ENCODE measurements around the gene ZRANB1.
"Not testable (repeated sequence)": the region's sequence is repeated elsewhere in the genome, so short reads cannot be mapped to it uniquely, and the experiment has no call there.

Gene ZRANB1

DNA sequence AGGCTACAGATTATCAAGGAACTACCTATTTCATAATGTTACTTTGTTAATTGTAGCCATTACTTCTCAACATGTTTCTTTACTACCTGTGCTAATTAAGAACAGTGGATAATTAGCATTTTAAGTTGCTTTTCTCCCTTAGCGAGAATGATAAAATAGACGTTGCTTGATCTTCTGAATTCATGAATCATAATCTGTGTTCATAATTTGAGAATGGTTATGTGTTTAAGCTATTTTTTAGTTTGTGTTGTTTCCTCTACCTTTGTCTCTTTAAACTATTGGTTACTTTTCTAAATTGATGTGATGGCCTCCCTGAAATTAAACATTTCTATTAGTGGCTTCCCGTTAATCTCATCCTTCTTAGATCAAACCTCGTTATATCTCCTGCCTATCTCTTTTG lies at the start of gene ZRANB1:
Gene ZRANB1, plus strand, starts transcription at position 301 of the 400 bp plus-strand sequence. CDS start 371 bp downstream, outside the sequence.
- no peak for DNase-seq

DNA sequence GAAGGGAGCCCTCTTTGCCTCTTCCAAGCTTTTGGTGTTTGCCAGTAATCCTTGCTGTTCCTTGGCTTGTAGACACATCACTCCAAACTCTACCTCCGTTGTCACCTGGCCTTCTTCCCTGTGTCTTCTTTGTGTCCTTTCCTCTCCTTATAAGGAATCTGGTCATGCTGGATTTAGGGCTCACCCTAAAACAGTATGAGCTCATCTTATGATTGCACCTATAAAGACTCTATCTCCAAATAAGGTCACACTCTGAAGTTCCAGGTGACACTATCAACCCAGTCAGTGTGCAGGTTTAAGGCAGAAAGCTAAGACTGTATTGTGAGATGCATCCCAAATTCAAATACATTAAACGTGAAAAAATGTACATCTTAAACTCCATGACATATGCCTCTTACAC lies 49.0 kb upstream of the ZRANB1 start:
- DNase-seq, result no peak

DNA sequence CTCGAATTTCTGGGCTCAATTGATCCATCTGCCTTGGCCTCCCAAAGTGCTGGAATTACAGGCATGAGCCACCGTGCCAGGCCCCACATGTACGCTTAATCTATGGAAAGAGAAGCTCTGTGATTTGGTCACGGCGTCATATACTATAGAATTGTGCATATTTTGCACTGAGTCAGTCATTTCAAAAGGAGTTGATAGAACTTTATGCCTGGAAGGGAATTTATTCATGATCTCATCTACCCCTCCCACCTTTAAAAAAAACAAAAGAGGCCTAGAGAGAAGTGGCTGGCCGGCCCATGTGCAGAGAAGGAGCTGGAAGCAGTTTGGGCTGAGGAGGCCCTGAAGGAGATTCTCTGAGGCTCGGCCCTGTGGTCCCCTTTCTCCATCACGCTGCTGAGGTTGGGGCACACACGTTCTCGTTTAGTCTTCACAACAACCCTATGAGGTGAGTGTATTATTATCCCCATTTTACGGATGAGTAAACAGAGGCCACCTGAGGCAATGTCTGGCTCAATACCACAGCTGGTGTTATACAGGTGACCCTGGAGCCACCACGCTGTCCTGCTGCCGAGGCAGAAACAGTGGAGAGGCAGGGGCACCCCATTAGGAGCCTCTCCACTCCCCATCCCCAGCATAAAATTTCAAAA lies 47.2 kb upstream of the ZRANB1 start:
- DNase-seq, result no peak

DNA sequence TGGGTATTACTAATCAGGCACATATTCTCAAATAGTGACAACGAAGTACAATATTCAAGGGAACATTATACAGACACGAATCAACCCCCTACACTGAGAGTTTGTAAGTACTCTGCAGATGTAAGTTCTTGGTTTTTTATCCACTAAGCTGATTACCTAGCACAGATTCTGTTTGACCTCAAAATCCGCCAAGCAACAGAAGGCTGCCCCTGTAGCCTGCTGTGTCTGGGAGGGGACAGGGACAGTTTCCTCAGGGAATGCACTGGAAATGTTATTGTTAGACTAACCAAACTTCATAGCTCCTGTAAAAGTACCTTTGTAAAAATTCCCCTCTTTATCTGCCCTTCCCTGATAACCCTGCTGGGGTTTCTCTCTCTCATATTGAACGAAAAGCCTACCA lies 45.2 kb upstream of the ZRANB1 start:
- DNase-seq, result no peak

DNA sequence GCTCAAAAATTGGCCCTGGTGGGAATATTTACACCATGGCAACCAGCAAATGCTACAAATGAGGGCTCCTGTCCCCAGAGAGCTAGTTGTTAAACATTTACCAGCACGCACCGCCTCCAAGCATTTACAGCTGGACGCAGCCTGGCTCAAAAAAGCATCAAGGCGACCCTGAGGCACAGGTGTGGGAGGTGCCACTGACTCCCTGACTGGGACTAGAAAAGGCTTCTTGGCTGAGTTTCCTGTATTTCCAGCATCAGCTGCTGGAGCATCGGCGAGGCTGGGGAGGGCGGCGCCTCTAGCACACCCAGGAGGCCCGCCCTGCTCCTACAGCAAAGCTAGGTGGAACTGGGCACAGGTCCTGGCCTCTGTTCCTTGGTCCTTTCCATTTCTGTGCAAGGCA lies 43.5 kb upstream of the ZRANB1 start:
- DNase-seq, result no peak

DNA sequence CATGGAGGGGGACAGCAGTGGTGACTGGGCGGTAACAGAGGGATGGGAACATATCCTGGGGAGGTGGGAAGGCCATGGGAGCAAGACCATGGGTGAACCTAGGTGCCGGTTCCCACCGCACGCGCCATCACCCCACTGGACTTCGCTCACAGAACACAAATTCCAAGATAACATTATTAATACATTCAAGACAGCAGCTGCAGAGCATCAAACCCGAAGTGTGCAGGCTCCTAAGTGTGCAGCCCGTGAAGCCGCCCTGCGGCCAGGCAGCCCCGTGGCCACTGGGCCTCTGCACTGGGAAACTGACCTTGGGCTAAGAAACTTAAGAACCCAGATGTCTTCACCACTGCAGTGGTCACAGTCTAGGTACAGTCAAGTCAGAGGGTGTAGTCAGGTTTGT lies 42.8 kb upstream of the ZRANB1 start:
- no peak for DNase-seq

DNA sequence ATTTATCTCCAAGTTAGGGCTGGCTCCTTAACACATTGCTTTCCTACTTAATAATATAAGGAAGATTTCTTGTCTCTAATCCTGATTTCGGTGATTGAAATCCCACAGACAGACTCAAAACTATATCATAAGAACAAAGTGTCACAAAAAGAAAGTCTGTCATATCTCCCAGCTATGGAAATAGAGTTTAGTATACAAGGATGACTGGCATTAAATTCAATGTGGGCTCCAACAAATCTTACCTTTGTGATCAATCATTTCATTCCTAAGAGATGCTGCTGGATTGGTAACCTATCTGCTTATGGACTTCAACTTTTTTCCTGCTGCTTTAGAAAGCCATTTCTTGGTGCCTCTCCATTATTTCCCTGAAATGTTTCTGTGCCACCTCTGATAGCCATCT lies 39.5 kb upstream of the ZRANB1 start:
- DNase-seq, result no peak

DNA sequence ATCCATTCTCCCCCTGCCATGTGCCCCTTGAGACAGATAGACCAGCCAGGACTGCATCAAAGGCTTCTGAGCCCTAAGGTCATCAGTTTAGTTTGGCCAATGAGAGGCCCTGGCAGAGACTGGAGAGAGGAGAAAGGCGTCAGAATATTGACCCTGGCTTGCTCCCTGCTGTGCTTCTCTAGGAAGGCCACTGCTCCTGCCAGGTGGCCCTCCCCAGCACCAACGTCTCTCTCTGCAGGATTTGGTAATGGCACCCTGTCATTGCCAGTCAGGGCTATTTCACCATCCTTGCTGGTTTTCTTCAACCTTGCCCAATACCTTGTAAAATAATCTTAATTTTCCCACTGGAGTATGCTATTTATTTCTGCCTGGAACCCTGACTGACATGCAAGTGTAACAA lies 38.8 kb upstream of the ZRANB1 start:
- no peak for DNase-seq

DNA sequence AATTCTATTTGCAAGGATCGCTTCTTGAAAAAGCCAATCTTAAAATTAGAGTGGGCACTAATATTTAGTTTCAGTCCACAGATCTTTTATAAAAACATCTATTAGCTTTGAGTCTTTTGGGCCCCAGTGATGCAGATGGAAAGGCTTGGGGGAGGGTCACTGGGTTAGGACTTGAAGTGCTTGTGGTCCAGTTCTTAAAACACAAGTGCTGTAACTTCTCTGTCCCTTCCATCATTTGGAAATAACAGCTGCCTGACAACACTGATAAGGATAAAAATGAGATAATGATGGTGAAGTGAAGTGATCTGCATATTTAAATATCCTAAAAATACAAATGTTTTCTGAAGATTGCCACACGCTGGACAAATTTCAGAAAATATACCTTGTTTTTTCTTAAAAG lies 37.1 kb upstream of the ZRANB1 start:
- DNase-seq, result no peak

DNA sequence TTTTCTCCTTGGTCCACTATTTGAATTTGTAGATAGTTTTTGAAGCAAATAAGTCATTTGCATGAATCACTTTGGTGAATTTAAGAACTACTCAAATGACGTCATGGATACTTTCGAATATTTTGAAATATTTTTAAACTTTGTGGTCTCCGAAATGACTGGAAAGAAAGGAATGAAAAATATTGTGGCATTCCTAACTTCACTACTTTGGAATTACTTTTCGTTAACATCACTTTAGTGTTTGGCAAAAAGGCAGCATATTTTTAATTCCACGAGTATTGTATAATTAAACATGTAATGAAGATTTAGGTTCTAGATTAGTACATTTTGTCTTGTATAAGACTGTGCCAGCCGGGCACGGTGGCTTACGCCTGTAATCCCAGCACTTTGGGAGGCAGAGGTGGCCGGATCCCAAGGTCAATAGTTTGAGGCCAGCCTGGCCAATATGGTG lies 35.3 kb upstream of the ZRANB1 start:
- no peak for DNase-seq

DNA sequence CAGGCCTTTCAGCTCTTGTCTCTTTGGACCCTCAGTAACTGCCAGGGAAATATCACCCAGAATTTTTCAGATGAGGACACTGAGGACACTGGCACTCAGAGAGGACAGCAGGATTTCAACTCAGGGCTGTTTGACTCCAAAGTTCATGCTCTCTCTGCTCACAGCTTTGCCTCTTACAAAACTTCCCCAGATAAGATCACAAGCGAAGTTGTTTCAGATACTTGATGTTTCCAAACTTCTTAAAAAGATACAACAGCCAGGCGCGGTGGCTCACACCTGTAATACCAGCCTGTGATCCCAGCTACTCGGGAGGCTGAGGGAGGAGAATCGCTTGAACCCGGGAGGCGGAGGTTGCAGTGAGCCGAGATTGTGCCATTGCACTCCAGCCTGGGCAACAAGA lies 32.4 kb upstream of the ZRANB1 start:
- DNase-seq, result no peak

DNA sequence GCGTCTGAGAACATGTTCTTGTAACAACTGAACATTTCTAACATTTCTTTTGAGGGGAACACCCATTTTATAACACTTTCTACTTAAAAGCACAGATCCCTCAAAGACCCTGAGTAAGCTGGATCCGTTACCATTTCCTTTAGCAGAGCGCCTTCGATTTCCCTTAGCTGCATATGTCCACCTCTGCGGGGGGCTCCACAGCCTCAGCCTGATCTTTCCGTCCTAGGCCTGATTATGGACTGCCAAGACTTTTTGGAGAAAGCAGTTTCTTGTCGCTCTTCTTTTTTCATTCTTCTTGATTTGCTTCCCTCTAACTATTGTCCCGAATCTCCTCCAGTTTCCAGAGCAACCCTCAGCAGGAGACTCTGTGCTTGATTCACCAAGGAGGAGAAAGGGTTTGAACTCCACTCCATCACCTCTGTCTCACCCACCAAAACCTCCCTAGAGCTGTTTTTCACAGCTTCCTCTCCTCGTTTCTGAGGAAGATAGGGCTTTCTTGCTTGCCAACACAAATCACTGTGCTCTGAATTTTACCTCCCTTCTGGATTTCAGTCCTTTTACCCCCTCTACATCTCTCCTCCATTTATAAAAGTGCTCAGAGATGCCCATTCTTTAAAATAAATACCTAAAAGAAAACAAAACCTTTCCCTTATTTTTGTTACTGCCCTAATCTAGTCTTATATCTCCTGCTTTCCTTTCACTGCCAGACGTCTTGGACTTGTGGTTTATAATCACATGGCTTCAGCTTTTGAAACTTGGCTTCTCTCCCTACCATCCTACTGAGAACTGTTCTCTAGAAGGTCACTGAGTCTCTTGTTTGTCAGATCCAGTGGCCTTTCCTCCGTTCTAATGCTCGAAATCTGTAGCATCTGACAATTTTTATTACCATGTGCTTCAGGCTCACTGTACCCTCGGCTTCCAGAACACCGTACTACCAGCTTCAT lies 30.5 kb upstream of the ZRANB1 start:
- no peak for DNase-seq

DNA sequence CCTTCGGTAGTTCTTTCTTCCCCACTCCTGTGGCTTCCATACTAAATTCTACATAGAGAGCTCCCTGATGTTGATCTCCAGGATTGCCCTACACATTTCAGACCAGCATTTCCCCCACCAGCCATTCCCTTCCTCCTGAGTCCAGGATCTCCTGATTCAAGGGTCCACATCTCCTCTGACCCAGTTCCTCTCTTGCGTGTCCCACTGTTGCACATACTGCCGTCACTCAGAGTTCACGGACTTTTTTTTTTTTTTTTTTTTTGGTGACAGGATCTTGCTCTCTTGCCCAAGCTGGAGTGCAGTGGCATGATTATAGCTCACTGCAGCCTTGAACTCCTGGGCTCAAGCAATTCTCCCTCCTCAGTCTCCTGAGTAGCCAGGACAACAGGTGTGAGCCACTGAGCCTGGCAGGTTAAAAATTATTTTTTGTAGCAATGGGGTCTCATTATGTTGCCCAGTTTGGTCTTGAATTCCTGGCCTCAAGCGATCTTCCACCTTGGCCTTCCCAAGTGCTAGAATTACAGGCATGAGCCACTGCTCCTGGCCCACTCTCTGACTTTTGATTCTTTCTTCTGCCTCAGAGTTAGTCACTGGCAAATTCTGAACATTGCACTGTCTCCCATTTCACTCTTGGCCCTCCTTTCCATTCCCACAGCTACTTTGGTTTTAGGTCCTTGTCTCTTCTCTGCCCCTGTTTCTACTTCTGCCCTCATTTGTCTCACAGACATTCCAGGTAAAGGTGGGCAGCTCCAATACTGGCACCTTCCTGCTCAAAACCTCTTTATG lies 29.6 kb upstream of the ZRANB1 start:
- no peak for DNase-seq

DNA sequence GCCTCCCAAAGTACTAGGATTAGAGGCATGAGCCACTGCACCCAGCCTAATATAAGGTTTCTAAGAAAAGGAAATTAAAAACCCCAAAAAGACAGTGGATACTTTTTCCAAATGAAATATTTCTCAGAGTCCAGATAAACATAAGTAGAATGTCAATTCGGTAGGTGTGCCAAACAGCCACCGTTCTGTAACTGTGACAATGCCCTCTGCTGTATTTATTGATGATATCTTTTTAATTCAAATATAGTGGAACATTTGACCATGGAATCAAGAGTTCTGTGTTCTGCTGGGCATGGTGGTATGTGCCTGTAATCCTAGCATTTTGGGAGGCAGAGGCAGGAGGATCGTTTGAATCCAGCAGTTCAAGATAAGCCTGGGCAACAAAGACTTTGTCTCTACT lies 28.8 kb upstream of the ZRANB1 start:
- no peak for DNase-seq

DNA sequence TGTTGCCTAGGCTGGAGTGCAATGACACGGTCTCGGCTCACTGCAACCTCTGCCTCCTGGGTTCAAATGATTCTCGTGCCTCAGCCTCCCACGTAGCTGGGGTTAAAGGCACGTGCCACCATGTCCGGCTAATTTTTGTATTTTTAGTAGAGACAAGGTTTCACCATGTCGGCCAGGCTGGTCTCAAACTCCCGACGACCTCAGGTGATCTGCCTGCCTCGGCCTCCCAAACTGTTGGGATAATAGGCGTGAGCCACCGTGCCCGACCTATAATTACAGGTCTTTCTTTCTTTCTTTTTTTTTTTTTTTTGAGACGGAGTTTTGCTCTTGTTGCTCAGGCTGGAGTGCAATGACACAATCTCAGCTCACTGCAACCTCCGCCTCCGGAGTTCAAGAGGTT lies 27.5 kb upstream of the ZRANB1 start:
- not testable (repeated sequence) for DNase-seq

DNA sequence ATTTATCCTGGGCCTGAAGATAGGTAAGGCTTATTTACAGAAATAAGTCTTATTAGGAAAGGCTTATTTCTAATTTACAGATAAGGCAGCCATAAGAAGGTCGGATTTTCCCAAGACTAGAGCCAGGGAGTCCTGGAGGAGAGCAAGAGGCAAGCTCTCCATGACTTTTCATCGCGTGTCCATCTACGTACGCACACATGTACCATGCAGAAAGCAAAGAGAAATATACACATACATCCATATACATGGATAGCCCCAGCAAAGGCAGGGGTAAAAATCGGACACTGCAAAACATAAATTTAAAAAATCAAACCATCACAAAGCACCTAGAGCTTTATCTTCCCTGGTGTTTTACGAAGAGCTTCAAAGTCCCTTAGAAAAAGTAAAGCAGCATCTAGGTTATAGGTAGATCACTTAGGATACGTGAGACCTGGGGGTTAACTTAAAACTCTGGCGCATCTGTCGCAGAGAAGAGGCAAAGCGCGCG lies 25.8 kb upstream of the ZRANB1 start:
- DNase-seq, result no peak

DNA sequence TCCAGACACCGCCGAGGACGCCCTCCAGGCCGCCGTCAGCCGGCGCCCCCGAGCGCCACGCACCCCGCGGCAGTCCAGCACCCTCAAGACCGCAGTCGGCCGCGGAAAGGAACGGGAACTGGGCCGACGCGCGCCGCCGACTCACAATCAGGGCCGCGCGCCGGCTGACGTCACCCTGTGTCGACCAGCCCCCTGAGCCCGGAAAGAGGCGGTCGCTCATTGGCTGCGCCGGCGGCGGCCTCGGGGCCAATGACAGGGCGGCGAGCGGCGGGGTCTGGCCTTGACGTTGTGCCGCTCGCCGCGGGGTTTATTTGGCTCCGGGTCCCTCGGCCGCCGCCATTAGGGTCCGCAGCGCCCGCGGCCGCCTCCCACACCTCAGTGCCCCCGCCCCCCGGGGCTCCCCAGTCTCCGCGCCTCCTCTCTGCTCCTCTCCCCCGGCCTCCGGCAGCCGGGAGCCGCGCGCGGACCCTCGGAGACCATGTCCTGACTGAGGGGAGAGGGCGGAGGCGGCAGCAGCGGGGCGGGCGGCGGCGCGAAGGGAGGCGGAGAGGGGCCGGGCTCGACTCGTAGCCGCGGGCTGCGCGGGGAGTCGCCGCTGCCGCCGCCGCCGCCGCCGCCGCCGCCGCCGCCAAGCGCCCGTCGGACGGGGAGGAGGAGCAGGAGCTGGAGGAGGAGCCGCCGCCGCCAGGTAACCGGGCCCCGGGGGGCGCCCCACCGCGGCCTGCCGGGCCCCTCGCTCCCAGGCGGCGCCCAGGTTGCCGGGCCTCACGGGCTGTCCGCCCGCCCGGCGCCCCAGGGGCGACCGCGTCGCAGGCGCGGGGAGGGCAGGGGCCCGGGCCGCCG lies 25.1 kb upstream of the ZRANB1 start:
- DNase-seq, result peak; percentile 96 to 97

DNA sequence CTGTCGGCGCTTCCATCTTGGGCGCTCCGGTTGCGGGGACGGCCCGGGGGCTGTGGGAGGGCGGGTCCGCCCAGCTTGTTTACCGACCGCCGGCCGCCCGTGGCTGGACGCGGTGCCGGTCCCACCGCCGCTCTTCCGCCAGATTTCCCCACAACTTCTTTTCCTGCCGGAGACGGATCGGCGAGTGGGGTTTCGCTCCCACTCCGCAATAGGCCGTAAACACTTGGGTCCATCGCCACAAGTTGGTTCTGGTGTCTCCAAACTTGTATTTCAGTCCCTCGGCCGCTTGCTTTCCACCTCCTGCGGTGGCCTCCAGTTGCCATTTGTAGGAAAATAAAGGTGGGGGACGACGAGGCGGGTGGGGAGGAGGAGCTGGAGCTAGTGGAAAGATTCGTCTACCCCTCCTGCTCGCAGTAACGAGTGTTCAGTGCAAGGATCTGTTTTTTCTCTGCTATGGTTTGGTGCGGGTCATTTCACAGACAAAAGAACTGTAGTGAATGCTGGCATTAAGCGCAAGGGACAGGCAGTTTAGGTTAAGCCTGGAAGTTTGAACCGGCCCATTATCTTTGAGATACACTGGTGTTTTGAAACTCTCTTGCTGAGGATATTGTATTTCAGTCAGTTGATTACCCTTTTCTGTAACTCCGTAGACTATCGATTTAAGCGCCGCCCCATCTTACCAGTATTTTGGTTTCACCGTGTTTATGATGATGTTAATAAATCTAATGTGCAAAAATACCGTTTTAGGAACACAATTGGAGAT lies 24.3 kb upstream of the ZRANB1 start:
- DNase-seq, result peak; percentile 30 to 33

DNA sequence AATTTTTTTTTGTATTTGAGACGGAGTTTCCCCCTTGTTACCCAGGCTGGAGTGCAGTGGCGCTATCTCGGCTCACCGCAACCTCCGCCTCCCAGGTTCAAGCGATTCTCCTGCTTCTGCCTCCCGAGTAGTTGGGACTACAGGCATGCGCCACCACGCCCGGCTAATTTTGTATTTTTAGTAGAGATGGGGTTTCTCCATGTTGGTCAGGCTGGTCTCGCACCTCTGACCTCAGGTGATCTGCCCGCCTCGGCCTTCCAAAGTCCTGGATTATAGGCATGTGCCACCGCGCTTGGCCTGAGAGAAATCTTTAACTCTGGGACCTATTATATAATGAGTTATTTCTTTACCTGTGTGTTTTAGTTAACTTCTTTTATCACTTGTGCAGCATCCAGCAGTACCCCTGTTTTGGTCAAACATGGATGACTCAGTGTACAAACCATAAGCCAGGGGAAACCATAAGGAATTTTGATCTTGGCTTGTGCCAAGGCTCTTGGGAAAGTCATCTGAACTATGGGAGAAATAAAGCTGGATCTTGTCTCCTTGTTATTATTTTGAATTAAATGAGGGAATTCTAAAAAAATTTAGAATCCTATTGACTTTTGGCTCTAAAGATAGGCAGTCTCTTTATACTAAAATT lies 23.6 kb upstream of the ZRANB1 start:
- no peak for DNase-seq

DNA sequence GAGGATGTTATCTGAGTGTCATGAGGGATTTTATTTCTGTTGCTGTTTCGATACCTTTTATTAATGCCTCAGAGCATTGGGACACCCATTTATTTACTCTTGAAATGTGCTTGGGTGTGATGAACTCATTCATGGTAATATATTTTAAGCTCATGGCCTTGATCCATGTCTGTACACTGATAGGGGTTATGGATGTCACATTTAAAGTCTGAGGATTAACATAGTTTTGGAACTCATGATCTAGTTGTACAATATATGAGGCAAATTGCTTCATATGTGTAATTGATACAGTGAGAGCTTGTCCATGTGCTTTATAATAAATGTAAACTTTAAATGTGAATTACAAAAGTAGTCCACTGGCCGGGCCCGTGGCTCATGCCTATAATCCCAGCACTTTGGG lies 23.0 kb upstream of the ZRANB1 start:
- no peak for DNase-seq

DNA sequence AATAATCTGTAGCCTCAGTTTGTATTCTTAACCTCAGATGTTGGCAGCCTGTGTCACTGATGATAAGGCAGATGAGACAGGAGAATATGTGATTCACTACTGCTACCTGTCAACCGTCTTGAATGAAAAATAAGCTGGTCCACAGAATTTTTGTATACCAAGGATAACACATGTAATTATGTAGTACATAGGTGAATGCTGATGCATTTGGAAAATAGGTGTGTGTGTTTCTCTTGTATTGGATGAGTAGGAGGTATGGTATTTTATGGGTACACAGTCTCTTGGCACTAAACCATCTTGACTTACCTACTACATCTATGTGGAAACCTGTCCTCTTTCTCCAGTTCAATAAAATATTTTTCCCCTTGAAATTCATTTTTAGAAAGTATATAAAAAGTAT lies 20.7 kb upstream of the ZRANB1 start:
- no peak for DNase-seq

Data from activated CD4-positive, alpha-beta T cell treated with anti-CD3 and anti-CD28 coated beads for 4 hours (primary cell).